ENCODE results near the gene NEURL1B.

Gene NEURL1B

DNA sequence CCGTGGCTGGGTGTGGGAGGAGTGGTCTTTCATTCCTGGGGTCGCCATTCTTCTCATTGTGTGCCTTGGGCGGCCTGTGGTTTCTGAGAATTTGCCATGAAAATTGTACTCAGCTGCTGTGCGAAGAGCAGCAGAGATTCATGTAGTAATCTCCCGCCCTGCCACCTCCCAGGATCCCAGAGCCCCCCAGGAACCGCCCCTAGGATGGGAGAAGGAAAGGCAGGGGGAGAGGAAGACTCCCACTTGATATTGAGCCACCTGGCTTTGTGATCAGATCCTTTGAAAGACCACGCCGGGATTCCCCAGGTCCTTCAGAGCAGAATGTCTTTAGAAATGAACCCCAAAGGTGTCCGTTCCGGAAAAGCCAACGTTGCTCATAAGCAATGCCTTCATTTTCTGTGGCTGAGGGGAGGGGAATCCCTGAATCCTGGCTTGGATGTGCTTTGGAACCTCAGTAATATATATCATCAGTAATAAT, 27.6 kb downstream of the NEURL1B start:
- no peak for DNase-seq
- Mint-ChIP-seq H3K4me3 (no peak overlapping the region), H3K36me3 (ENCODE audit: low read depth) (peaks cover 5% of the 10 kb centered on the region), H3K9me3 (no peaks in the 10 kb centered on the region), H3K27ac (peak overlapping the region; percentile 86), H3K27me3 (ENCODE audit: low read depth, poor library complexity) (peaks cover 12% of the 10 kb centered on the region), H3K4me1 (peaks cover 24% of the 10 kb centered on the region)
- no peak for TF ChIP-seq CTCF (IDR thresholded peaks at IDR 0.05)

GRCh38 chr5:172669386-172670004, 28.4 kb downstream of the NEURL1B start:
- no peaks in the 10 kb centered on the region for H3K9me3 Mint-ChIP-seq
- peaks cover 15% of the 10 kb centered on the region for H3K4me1 Mint-ChIP-seq
- H3K36me3 Mint-ChIP-seq (ENCODE audit: low read depth), result peaks cover 5% of the 10 kb centered on the region
- H3K27me3 Mint-ChIP-seq (ENCODE audit: low read depth, poor library complexity), result peaks cover 12% of the 10 kb centered on the region
- no peak for DNase-seq
- no peak for TF ChIP-seq CTCF (IDR thresholded peaks at IDR 0.05)
- H3K27ac Mint-ChIP-seq, result no peak overlapping the region
- H3K4me3 Mint-ChIP-seq, result no peak overlapping the region

DNA sequence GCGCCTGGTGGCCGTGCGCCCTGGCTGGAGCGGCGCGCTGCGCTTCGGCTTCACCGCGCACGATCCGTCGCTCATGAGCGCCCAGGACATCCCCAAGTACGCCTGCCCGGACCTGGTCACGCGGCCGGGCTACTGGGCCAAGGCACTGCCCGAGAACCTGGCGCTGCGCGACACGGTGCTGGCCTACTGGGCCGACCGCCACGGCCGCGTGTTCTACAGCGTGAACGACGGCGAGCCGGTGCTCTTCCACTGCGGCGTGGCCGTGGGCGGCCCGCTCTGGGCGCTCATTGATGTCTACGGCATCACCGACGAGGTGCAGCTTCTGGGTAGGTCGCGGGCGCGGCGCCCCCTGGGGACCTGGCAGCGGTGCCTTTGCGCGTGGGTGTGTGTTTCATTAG, 28.9 kb downstream of the NEURL1B start:
- H3K4me1 Mint-ChIP-seq, result peaks cover 10% of the 10 kb centered on the region
- no peak overlapping the region for H3K4me3 Mint-ChIP-seq
- no peak for TF ChIP-seq CTCF (IDR thresholded peaks at IDR 0.05)
- DNase-seq, result no peak
- peaks cover 5% of the 10 kb centered on the region for H3K36me3 Mint-ChIP-seq (ENCODE audit: low read depth)
- H3K27ac Mint-ChIP-seq, result no peak overlapping the region
- H3K27me3 Mint-ChIP-seq (ENCODE audit: low read depth, poor library complexity), result peaks cover 12% of the 10 kb centered on the region
- no peaks in the 10 kb centered on the region for H3K9me3 Mint-ChIP-seq

GRCh38 chr5:172670444-172670843, 29.4 kb downstream of the NEURL1B start:
- no peak overlapping the region for H3K27ac Mint-ChIP-seq
- peaks cover 8% of the 10 kb centered on the region for H3K4me1 Mint-ChIP-seq
- peaks cover 5% of the 10 kb centered on the region for H3K36me3 Mint-ChIP-seq (ENCODE audit: low read depth)
- no peak overlapping the region for H3K4me3 Mint-ChIP-seq
- peaks cover 12% of the 10 kb centered on the region for H3K27me3 Mint-ChIP-seq (ENCODE audit: low read depth, poor library complexity)
- DNase-seq, result no peak
- no peak for TF ChIP-seq CTCF (IDR thresholded peaks at IDR 0.05)
- H3K9me3 Mint-ChIP-seq, result no peaks in the 10 kb centered on the region

DNA sequence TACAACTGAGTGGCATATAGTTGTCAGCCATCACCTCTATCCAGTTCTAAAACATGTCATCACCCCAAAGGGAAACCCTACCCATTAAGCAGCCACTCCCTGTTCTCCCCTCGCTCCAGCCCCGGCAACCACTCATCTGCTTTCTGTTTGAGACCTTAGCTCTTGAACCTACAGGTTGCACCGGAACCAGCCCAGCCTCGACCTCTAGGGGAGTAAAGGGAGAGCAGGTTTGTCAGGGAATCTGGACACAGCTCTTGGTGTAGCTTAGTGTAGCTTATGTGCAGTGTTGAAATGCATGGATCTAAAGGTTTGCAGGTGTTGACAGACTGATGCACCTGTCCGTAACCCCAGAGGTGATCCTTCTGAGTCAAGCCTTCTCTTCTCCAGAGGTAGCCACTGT, 30.0 kb downstream of the NEURL1B start:
- peaks cover 8% of the 10 kb centered on the region for H3K4me1 Mint-ChIP-seq
- no peaks in the 10 kb centered on the region for H3K9me3 Mint-ChIP-seq
- H3K4me3 Mint-ChIP-seq, result no peak overlapping the region
- peaks cover 5% of the 10 kb centered on the region for H3K36me3 Mint-ChIP-seq (ENCODE audit: low read depth)
- TF ChIP-seq CTCF (IDR thresholded peaks at IDR 0.05), result no peak
- H3K27ac Mint-ChIP-seq, result no peak overlapping the region
- no peak for DNase-seq
- peaks cover 10% of the 10 kb centered on the region for H3K27me3 Mint-ChIP-seq (ENCODE audit: low read depth, poor library complexity)

GRCh38 chr5:172672681-172673080, 31.6 kb downstream of the NEURL1B start:
- peaks cover 12% of the 10 kb centered on the region for H3K4me1 Mint-ChIP-seq

More at GRCh38 chr5:172672681-172673080, 31.6 kb downstream of the NEURL1B start:
- H3K27me3 Mint-ChIP-seq (ENCODE audit: low read depth, poor library complexity), result peaks cover 11% of the 10 kb centered on the region
- DNase-seq, result no peak
- no peak overlapping the region for H3K27ac Mint-ChIP-seq
- no peaks in the 10 kb centered on the region for H3K9me3 Mint-ChIP-seq
- H3K4me3 Mint-ChIP-seq, result no peak overlapping the region
- no peak for TF ChIP-seq CTCF (IDR thresholded peaks at IDR 0.05)
- peaks cover 5% of the 10 kb centered on the region for H3K36me3 Mint-ChIP-seq (ENCODE audit: low read depth)

All from nephron progenitor cell (in vitro differentiated cells).